ENCODE results near the gene YBEY. TPM values are rescaled to one million over a fixed set of nuclear protein-coding genes. Genes with fewer than 3 reads are reported as not detected.

Gene YBEY
- total RNA-seq, 1 experiment from 2014 or later: 13.8 TPM

GRCh38 chr21:46247699-46248421 lies 38.3 kb upstream of the YBEY start:
- Histone ChIP-seq H3K4me2 (no peak overlapping the region), H3K36me3 (ENCODE audit: low read depth) (no peaks in the 10 kb centered on the region; the same call in 1 of the 2 replicates), H3K27me3 (ENCODE audit: insufficient read depth, low read depth) (no peaks in the 10 kb centered on the region), H3F3A (ENCODE audit: insufficient read depth, low read depth) (no peaks in the 10 kb centered on the region), H4K20me1 (ENCODE audit: insufficient read depth) (no peaks in the 10 kb centered on the region), H3K9me2 (ENCODE audit: insufficient read depth) (no peaks in the 10 kb centered on the region), H3K4me3 (no peak overlapping the region), H3K4me1 (replicated peaks; ENCODE audit: insufficient read depth) (no peaks in the 10 kb centered on the region), H3K79me2 (ENCODE audit: low read depth) (no peaks in the 10 kb centered on the region), H3K27ac (no peak overlapping the region), H3K9me3 (ENCODE audit: insufficient read depth, low read depth) (no peaks in the 10 kb centered on the region), H2AFZ (no peak overlapping the region)
- intact Hi-C loops (cut with micrococcal nuclease; ENCODE audit: unreplicated experiment): no loop called here
- TF ChIP-seq EZH2 (IDR thresholded peaks at IDR 0.05; ENCODE audit: low read depth) (no peak), CTCF (conservative IDR thresholded peaks at IDR 0.05) (no peak)
- no TSS peak for BruUV-seq (replicated peaks)
- no peak for DNase-seq
- ChIA-PET POLR2A (ENCODE audit: unreplicated experiment) (no interaction called here), CTCF (no interaction called here)

DNA sequence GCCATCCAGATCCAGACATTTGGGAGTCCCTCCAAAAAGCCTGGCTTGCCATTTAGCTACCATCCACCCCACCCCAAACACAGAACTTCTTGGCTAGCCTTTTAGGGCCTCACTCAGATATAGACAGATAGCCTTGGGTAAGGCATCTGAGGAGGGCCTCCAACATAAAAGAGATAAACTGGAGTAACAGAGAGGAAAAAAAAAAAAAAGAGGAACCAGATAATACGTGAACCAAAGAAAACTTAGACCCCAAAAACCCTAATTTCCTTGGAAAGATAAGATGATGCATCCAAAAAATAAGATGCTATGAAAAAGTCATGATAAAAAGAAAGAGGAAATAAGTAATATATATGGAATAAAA lies 37.7 kb upstream of the YBEY start:
- Histone ChIP-seq H3K36me3 (ENCODE audit: low read depth) (no peaks in the 10 kb centered on the region; the same call in 1 of the 2 replicates), H3K27me3 (ENCODE audit: insufficient read depth, low read depth) (no peaks in the 10 kb centered on the region), H4K20me1 (ENCODE audit: insufficient read depth) (no peaks in the 10 kb centered on the region), H3K4me1 (replicated peaks; ENCODE audit: insufficient read depth) (no peaks in the 10 kb centered on the region), H3K79me2 (ENCODE audit: low read depth) (no peaks in the 10 kb centered on the region), H3F3A (ENCODE audit: insufficient read depth, low read depth) (no peaks in the 10 kb centered on the region), H3K27ac (no peak overlapping the region), H3K9me2 (ENCODE audit: insufficient read depth) (no peaks in the 10 kb centered on the region), H2AFZ (no peak overlapping the region), H3K4me2 (no peak overlapping the region), H3K4me3 (no peak overlapping the region), H3K9me3 (ENCODE audit: insufficient read depth, low read depth) (no peaks in the 10 kb centered on the region)
- intact Hi-C loops (cut with micrococcal nuclease; ENCODE audit: unreplicated experiment): no loop called here
- no peak for TF ChIP-seq EZH2 (IDR thresholded peaks at IDR 0.05; ENCODE audit: low read depth)
- no peak for TF ChIP-seq CTCF (conservative IDR thresholded peaks at IDR 0.05)
- DNase-seq: no peak
- ChIA-PET CTCF (no interaction called here), POLR2A (ENCODE audit: unreplicated experiment) (no interaction called here)
- BruUV-seq (replicated peaks): no TSS peak

DNA sequence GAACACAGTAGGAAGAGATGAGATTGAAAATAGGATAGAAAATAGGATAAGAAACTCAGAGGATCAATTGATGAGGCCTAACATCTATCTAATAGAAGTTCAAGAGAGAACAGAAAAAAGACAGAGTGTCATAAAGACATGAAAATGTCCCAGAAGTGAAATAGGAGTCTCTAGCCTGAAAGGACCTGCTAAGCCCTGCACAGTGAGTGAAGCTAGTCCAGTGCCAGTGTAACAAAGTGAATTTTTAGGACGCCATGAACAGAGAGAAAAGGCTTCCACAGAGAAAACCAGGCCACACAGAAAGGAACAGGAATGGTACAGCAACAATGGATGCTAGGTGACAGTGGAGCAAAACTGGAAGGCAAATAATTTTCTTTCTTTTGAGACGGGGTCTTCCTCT lies 37.3 kb upstream of the YBEY start:
- no peaks in the 10 kb centered on the region; the same call in 1 of the 2 replicates for H3K36me3 ChIP-seq (ENCODE audit: low read depth)
- ChIA-PET CTCF (no interaction called here), POLR2A (ENCODE audit: unreplicated experiment) (no interaction called here)
- TF ChIP-seq CTCF (conservative IDR thresholded peaks at IDR 0.05): no peak
- no peak for TF ChIP-seq EZH2 (IDR thresholded peaks at IDR 0.05; ENCODE audit: low read depth)
- no peaks in the 10 kb centered on the region for H4K20me1 ChIP-seq (ENCODE audit: insufficient read depth)
- H3K4me2 ChIP-seq: no peak overlapping the region
- no peak overlapping the region for H3K27ac ChIP-seq
- H2AFZ ChIP-seq: no peak overlapping the region
- no peaks in the 10 kb centered on the region for H3K79me2 ChIP-seq (ENCODE audit: low read depth)
- no TSS peak for BruUV-seq (replicated peaks)
- H3K27me3 ChIP-seq (ENCODE audit: insufficient read depth, low read depth): no peaks in the 10 kb centered on the region
- no peaks in the 10 kb centered on the region for H3F3A ChIP-seq (ENCODE audit: insufficient read depth, low read depth)
- H3K4me3 ChIP-seq: no peak overlapping the region
- no peak for DNase-seq
- intact Hi-C loops (cut with micrococcal nuclease; ENCODE audit: unreplicated experiment): no loop called here
- no peaks in the 10 kb centered on the region for H3K9me3 ChIP-seq (ENCODE audit: insufficient read depth, low read depth)
- H3K9me2 ChIP-seq (ENCODE audit: insufficient read depth): no peaks in the 10 kb centered on the region
- no peaks in the 10 kb centered on the region for H3K4me1 ChIP-seq (replicated peaks; ENCODE audit: insufficient read depth)

Measured in PC-9 (cell line).